Adrenal gland (tissue), 12 donors: ENCODE results near the gene RNF40. TPM values are rescaled to one million over a fixed set of nuclear protein-coding genes. Genes with fewer than 3 reads are reported as not detected.
A peak's percentile ranks its signal among the peaks of the same experiment; 100 is the strongest.

Experiments used
- DNase-seq, 7 donors: peaks; one replicate each; pipeline ENCODE4 v3.0.0-alpha.2; 2019 to 2020
- H3K27ac ChIP-seq, 5 donors: fragments of 200-600 bp; sonication (generic) in 4 of 5; 1 replicate in 3 of 5; 2 replicates in 2 of 5; pipeline versions ENCODE4 v1.5.1 to v1.8.0; 2016 to 2020; ENCODE audit warnings: mild to moderate bottlenecking in 1 of 5
- H3K27me3 ChIP-seq: fragments of 200-600 bp; 2 replicates; pipeline ENCODE4 v1.8.0; 2021
- H3K36me3 ChIP-seq, 2 donors: fragments of 200-600 bp; replicated peaks in 1 of 2; 1 replicate in 1 of 2; 2 replicates in 1 of 2; pipeline versions ENCODE4 v1.5.1 to v1.8.0; 2018 to 2022
- H3K4me1 ChIP-seq, 2 donors: fragments of 200-600 bp; replicated peaks in 1 of 2; 1 replicate in 1 of 2; 2 replicates in 1 of 2; pipeline versions ENCODE4 v1.5.1 to v1.8.0; 2018 to 2021
- H3K4me3 ChIP-seq, 4 donors: fragments of 200-600 bp; sonication (generic) in 3 of 4; one replicate each; pipeline ENCODE4 v1.5.1; 2016 to 2018
- H3K9me3 ChIP-seq, 3 donors: fragments of 200-600 bp; sonication (generic) in 1 of 3; replicated peaks in 1 of 3; 1 replicate in 2 of 3; 2 replicates in 1 of 3; pipeline versions ENCODE4 v1.5.1 to v1.8.0; 2016 to 2021
- POLR2A ChIP-seq, 2 donors: fragments of 450-650 bp; IDR thresholded peaks; one replicate each; pipeline ENCODE4 v1.6.1; 2017; ENCODE audit warnings: antibody characterized with exemption in 2 of 2, mild to moderate bottlenecking in 2 of 2, moderate library complexity in 1 of 2
- WGBS, 4 donors: extraction: QIAGEN DNeasy Blood & Tissue Kit in 2 of 4; methylation state at CpG; one replicate each; pipeline versions ENCODE4 v1.1.5 to v1.1.7; 2013 to 2017; 5-methylcytosine and 5-hydroxymethylcytosine counted together
- intact Hi-C, 2 donors: fragments of 100-400 bp; cut with DNase I; formaldehyde crosslinking; loops; one replicate each; pipeline versions ENCODE4 v1.14.1 to v1.15.0; 2022 to 2023
- polyA plus RNA-seq, 3 donors: library from polyadenylated mRNA; stranded (reverse); fragments of 200-250 nt in 2 of 3; fragments of 350-450 nt in 1 of 3; fragmentation: Illumina TruSeq in 1 of 3; extraction: RNeasy Lipid Tissue Mini Kit (QIAGEN cat#74804) in 1 of 3; gene quantifications; one replicate each; pipeline ENCODE4 v1.2.3, GENCODE V29; 2013 to 2014
- total RNA-seq, 9 donors: library from RNA; depleted of rRNA in 4 of 9; stranded (reverse); fragments of >200 nt in 4 of 9; fragments of 120-200 nt in 1 of 9; fragmentation: NEBNext Ultra II Directional in 1 of 9; extraction: Animal tissue kit (Norgen Biotek cat#: 25700) in 1 of 9; gene quantifications; one replicate each; pipeline versions ENCODE4 v1.1.0 to v1.2.4, GENCODE V29; 2013 to 2023
- TF ChIP-seq, protein P1 (sequence below), 6 experiments: fragments of 450-650 bp in 4 of 6; fragments of 200-600 bp in 2 of 6; sonication (generic) in 1 of 6; IDR thresholded peaks; 1 replicate in 5 of 6; 2 replicates in 1 of 6; pipeline versions ENCODE4 v1.5.1 to v1.8.0; 2016 to 2021; ENCODE audit warnings: antibody characterized with exemption in 6 of 6, mild to moderate bottlenecking in 2 of 6, moderate library complexity in 1 of 6
- donor health status: healthy with polysubstance abuse.
- donor health status: Bipolar disorder and iron deficiency.
- donor health status: DM: yes; HTN: yes; CAD: no.
- donor health status: DM: no; HTN: no; CAD: no.
- donor health status: DM: no; HTN: no; CAD: no.
- donor health status: DM: yes; HTN: yes; CAD: no.

The RNF40 gene
- total and polyA plus RNA-seq, 12 donors, result 86.9 to 164 (median 114) TPM

DNA sequence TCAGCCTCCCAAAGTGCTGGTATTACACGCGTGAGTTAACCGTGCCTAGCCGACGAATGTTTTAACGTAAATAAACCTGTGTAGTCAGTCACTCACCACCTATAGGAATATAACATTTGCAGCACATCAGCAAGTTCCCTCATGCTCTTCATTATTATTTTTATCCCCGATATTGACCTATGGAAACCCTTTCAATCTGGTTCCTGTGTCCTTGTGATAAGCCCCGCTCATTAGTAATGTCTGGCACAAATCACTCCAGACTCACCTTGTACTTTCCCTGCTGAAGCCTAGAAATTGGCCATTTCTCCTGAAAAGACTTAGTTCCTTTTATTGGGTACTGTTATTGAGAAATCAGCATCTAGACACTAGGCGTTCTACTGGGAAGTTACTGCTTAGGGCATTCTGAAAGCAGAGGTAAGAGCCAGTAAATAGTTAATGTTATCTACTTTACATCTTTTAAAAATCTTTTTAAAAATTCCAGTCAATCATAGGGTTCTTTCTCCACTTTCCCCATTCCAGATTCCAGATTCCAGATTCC lies 15.4 kb upstream of the RNF40 start:
- Histone ChIP-seq H3K27ac (no peak overlapping the region), H3K4me3 (no peak overlapping the region), H3K36me3 (peaks cover 0 to 18% of the 10 kb centered on the region in 2 donors), H3K4me1 (peaks cover 0 to 10% of the 10 kb centered on the region in 2 donors), H3K27me3 (no peaks in the 10 kb centered on the region), H3K9me3 (no peaks in the 10 kb centered on the region)
- no peak for DNase-seq
- WGBS, 4 donors, result 73 to 76% (median 75%) methylated on average over 9 of the region's 9 CpGs
- no peak for TF ChIP-seq POLR2A (IDR thresholded peaks at IDR 0.05)
- TF ChIP-seq, protein P1, sequence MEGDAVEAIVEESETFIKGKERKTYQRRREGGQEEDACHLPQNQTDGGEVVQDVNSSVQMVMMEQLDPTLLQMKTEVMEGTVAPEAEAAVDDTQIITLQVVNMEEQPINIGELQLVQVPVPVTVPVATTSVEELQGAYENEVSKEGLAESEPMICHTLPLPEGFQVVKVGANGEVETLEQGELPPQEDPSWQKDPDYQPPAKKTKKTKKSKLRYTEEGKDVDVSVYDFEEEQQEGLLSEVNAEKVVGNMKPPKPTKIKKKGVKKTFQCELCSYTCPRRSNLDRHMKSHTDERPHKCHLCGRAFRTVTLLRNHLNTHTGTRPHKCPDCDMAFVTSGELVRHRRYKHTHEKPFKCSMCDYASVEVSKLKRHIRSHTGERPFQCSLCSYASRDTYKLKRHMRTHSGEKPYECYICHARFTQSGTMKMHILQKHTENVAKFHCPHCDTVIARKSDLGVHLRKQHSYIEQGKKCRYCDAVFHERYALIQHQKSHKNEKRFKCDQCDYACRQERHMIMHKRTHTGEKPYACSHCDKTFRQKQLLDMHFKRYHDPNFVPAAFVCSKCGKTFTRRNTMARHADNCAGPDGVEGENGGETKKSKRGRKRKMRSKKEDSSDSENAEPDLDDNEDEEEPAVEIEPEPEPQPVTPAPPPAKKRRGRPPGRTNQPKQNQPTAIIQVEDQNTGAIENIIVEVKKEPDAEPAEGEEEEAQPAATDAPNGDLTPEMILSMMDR (IDR thresholded peaks at IDR 0.05), result no peak
- intact Hi-C loops, result no loop called here

- TF ChIP-seq, protein P1 (IDR thresholded peaks at IDR 0.05), result peak in 1 of 6 experiments; percentile 10
- no peak for TF ChIP-seq POLR2A (IDR thresholded peaks at IDR 0.05)
- DNase-seq, result peak in 1 of 7 donors; percentile 9
- H3K4me3 ChIP-seq, result peak overlapping the region in 1 of 4 donors; percentile 85
- WGBS, 4 donors, result 26 to 42% (median 37%) methylated on average over 3 of the region's 3 CpGs
- peaks cover 0 to 18% of the 10 kb centered on the region in 2 donors for H3K36me3 ChIP-seq
- H3K9me3 ChIP-seq, result no peaks in the 10 kb centered on the region
- intact Hi-C loops, result no loop called here
- H3K27me3 ChIP-seq, result no peaks in the 10 kb centered on the region
- peaks cover 0 to 8% of the 10 kb centered on the region in 2 donors for H3K4me1 ChIP-seq
- H3K27ac ChIP-seq, result peak overlapping the region in 4 of 5 donors; percentile 70 to 86 (median 78)
These were observed 14.8 kb upstream of the RNF40 start for GRCh38 chr16:30747331-30747730.

DNA sequence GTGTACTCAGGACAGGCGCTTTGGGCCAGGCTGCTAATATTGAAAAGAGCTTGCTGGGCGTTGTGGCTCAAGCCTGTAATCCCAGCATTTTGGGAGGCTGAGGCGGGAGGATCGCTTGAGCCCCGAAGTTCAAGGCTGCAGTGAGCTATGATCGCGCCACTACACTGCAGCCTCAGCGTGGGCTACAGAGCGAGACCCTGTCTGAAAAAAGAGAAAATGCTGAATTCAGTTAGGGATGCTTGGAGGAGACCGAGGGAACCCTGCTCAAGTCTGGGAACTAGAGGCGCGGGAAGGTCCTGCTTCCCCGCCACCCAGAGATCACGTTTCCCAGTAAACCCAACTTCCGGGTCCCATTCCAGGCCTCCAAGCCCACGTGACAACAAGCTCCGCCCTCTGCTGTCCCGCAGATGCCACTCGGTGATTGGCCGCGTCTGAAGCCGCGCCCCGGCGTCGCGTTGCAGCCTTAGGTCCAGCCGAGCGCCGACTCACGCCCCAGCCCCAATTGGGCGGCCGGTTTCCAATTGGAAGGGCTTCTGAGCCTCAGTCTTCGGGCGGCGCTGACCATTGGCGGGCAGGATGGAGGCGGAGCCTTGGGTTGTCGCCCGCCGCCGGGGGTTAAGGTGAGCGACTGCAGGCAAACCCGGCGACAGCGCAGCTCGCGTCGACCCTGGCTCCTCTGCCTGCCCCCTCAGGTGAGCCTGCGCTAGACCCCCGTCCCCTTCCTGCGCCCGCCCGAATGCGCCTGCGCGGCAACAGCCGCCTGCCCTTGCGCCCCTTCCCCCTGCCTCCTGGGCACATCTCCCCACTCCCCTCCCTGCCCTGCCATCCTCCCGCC lies 14.1 kb upstream of the RNF40 start, which contains the start of gene PHKG2:
PHKG2 (plus strand) TSS at position 627 of the 835 bp plus-strand sequence. CDS start 396 bp downstream, outside the sequence.
- Histone ChIP-seq H3K27ac (peak within 1 kb of the TSS in 4 of 5 donors; percentile 73 to 93 (median 82)), H3K4me3 (peak within 1 kb of the TSS in 2 of 4 donors; percentile 85 to 98), H3K9me3 (no peaks in the 10 kb centered on the region), H3K27me3 (no peaks in the 10 kb centered on the region), H3K4me1 (peaks cover 0 to 8% of the 10 kb centered on the region in 2 donors), H3K36me3 (peaks cover 0 to 23% of the 10 kb centered on the region in 2 donors)
- intact Hi-C loops, result no loop called here
- WGBS, 4 donors, result 2 to 9% (median 4%) methylated on average over 8 to 60 of the region's 60 CpGs
- TF ChIP-seq POLR2A (IDR thresholded peaks at IDR 0.05), result peak in 1 of 2 donors; percentile 80
- TF ChIP-seq, protein P1 (IDR thresholded peaks at IDR 0.05), result peak in 1 of 6 experiments; percentile 3
- peak; percentile 98 to 100 (median 100) for DNase-seq
